Fibroblast of peridontal ligament (primary cell): Measurements from ENCODE around the gene SRSF12.
"Not testable (repeated sequence)": the region's sequence is repeated elsewhere in the genome, so short reads cannot be mapped to it uniquely, and the experiment has no call there.

Experiments used
- DNase-seq: peaks from one replicate; pipeline ENCODE4 v3.0.0-alpha.2; 2010; ENCODE audit errors: extremely low read depth

Gene SRSF12

GRCh38 chr6:89131599-89131998 is 13.7 kb upstream of the SRSF12 start:
- DNase-seq: no peak

- not testable (repeated sequence) for DNase-seq
Measured at GRCh38 chr6:89128256-89128671, 10.4 kb upstream of the SRSF12 start.

- peak; percentile 45 for DNase-seq
Measured at GRCh38 chr6:89122625-89123024, 4.8 kb upstream of the SRSF12 start.

GRCh38 chr6:89121934-89122333 is 4.1 kb upstream of the SRSF12 start:
- DNase-seq: no peak

- DNase-seq: no peak
Measured at GRCh38 chr6:89120371-89120770, 2.5 kb upstream of the SRSF12 start.

- DNase-seq: no peak
Measured at GRCh38 chr6:89118931-89119330, 1.1 kb upstream of the SRSF12 start.

- no peak for DNase-seq
Measured at GRCh38 chr6:89116702-89117101, 1.2 kb downstream of the SRSF12 start.

- no peak for DNase-seq
Measured at GRCh38 chr6:89111933-89112332, 5.9 kb downstream of the SRSF12 start.

- DNase-seq: no peak
Measured at GRCh38 chr6:89110284-89110683, 7.6 kb downstream of the SRSF12 start.

- no peak for DNase-seq
Measured at GRCh38 chr6:89100114-89100513, 17.8 kb downstream of the SRSF12 start.

- DNase-seq: no peak
Measured at GRCh38 chr6:89098461-89098860, 19.4 kb downstream of the SRSF12 start.

GRCh38 chr6:89087881-89088280 is 30.0 kb downstream of the SRSF12 start:
- DNase-seq: no peak

- peak; percentile 7 for DNase-seq
Measured at GRCh38 chr6:89085409-89086205, 32.3 kb downstream of the SRSF12 start.

GRCh38 chr6:89084954-89085353 is 32.9 kb downstream of the SRSF12 start:
- DNase-seq: peak; percentile 12

- DNase-seq: no peak
Measured at GRCh38 chr6:89084542-89084941, 33.3 kb downstream of the SRSF12 start.

GRCh38 chr6:89082486-89082891 is 35.4 kb downstream of the SRSF12 start:
- peak; percentile 41 for DNase-seq

- DNase-seq: peak; percentile 96
Measured at GRCh38 chr6:89081423-89082322, 36.2 kb downstream of the SRSF12 start.

- DNase-seq: no peak
Measured at GRCh38 chr6:89081129-89081422, 36.8 kb downstream of the SRSF12 start.

- DNase-seq: peak; percentile 99
Measured at GRCh38 chr6:89080281-89081128, 37.4 kb downstream of the SRSF12 start, which contains the start of gene PNRC1. TSS of gene PNRC1 (plus strand) at chr6:89080751. CDS start at chr6:89080895, 144 bp downstream.

GRCh38 chr6:89079511-89080234 is 38.2 kb downstream of the SRSF12 start:
- peak; percentile 79 for DNase-seq

- no peak for DNase-seq
Measured at GRCh38 chr6:89073840-89074239, 44.0 kb downstream of the SRSF12 start.
